Urothelium cell line (cell line): ENCODE data around the gene CTNNBIP1.

Source experiments
- DNase-seq: peaks from one replicate; pipeline ENCODE4 v3.0.0; 2011; ENCODE audit warnings: low spot score, mixed read lengths
- FAIRE-seq: peaks from 2 replicates; lab custom pipeline; 2011; peaks lifted over from hg19 to GRCh38; lab: Jason Lieb, UNC

Gene CTNNBIP1

DNA sequence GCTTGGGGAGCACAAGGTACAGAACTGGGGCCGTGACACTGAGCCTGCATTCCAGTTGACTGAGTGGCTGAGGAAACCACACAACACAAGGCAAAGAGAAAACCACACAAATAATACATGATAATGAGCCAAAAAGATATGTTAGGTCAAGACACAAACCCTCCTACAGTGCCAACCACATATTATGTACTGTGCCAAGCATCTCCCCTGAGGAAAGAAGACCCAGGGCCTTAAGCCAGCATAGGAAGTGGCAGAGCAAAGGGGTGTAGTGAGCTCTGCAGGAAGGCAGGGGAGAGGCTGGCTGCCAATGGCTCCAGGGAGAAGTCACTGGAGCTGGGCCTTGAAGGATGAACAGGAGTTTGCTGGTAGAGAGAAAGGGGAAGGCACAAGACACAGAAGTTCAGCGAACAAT lies 28.2 kb downstream of the CTNNBIP1 start:
- DNase-seq, result peak; percentile 80
- peak; percentile 91 for FAIRE-seq

DNA sequence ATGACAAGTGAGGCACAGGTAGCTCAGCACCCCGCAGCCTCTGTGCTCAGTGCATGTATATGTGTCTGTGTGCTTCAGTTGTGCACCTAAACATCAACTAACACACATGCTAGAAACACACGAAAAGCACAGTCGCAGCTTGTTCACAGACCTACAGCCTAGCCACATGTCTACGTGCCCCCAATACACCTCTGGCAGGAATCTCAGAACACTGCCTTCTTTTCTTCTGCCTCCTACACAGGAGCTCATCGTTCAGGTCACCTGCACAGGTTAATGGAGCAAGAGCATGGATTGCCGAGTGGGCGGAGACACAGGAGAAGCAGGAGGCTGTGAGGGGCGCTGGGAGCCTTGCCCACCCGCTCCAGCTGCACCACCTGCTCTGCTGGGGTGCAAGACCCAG lies 31.7 kb downstream of the CTNNBIP1 start:
- no peak for DNase-seq
- FAIRE-seq, result no peak

DNA sequence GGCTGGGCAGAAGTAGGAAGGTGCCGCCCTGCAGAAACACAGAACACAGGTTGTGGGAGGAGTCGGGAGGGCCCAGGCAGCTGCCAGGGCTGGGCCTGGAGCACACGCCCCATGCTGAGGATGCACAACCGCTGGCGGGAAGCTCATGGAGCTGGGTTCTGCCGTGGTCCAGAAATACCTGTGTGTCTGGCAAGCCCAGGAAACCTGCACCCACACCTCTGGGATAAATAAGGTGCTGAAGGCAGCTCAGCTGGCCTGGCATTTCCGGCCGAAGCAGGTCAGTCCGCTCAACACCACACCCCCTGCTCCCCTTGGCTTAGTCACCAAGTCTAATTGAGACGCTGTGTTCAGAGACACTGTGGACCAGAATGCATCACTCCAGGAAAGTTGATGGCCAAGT lies 32.1 kb downstream of the CTNNBIP1 start:
- FAIRE-seq, result no peak
- DNase-seq, result no peak

DNA sequence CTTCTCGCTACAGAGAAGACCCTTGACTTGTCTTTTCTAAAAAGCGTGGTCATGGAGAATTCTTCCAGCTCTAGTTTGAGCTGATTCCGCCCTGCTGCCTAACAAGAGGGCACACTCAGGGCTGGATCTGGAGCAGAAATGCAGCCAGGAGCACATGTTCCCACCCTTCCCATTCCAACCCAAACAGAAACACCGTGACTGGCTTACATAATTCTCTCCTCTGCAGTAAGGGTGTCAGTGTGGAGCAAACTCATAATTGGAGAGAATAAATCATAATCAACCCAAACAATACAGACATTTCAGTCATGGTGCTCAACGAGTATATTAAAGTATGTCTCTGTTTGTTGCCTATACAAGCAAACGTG lies 34.5 kb downstream of the CTNNBIP1 start:
- FAIRE-seq (no peak), DNase-seq (no peak)

DNA sequence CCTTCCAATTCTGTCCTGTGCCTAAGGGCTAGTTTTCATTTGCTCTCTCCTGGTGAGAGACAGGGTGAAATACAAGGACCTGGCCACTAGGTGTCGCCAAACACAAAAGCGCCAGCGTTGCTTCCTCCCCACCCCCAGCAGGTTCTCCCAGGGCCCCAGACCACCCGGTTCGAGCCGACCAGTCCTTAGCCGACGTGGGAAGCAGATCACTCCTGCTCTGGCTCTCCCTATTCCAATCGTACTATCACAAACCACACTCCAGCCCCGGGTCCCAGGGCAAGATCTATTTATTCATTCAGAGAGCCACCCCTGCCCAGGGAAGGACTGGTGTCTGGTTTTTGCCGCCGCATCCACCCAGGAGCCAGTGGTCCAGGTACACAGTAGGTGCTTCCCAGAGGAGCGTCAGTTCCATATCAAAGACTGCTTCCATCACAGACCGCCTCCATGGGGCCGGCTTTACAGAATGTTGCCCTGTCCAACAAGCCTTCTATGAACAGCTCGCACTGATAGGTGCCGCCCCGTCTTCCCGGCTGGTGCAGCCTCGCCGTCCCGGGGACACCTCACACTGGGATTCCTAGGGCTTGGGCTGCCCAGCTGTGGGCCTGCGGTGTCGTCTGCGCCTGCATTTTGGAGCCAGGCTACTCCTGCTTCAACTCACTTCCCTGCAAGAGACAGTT lies 35.0 kb downstream of the CTNNBIP1 start:
- FAIRE-seq (no peak), DNase-seq (peak; percentile 88)

DNA sequence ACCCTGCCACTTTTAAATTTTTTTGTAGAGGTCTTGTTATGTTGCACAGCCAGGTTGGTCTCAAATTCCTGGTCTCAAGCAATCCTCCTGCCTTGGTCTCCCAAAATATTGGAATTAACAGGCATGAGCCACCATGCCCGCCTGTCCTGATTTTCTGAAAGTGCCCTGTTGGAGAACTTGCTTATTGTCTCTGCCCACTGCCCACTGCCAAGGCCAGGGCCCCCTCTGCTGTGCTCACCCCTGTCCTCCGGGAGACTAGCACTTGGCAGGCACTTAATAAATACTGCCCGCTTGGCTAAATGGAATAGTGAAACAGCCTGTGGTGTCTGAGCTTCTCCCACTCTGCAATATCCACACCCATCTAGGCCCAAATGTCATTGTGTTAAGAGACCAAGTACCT lies 35.7 kb downstream of the CTNNBIP1 start:
- FAIRE-seq, result no peak

DNA sequence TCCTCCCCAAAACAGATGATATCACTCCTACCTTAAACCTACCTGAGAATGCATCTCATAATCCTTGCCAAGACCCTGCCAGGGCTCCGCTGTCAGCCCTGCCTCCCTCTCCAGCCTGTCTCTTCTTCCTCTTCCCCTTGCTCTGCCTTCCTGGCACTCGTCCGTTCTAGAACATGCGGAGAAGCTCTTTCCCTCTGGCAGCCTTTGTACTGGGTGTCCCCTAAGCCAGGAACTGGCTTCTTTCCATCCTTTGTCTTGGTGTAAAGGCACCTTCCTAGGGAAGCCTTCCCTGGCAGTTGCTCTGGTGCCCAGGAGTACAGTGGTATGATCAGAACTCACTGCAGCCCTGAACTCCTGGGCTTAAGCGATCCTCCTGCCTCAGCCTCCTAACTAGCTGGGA lies 36.1 kb downstream of the CTNNBIP1 start:
- FAIRE-seq (no peak), DNase-seq (no peak)

More for the DNA sequence above, 35.7 kb downstream of the CTNNBIP1 start:
- no peak for DNase-seq

DNA sequence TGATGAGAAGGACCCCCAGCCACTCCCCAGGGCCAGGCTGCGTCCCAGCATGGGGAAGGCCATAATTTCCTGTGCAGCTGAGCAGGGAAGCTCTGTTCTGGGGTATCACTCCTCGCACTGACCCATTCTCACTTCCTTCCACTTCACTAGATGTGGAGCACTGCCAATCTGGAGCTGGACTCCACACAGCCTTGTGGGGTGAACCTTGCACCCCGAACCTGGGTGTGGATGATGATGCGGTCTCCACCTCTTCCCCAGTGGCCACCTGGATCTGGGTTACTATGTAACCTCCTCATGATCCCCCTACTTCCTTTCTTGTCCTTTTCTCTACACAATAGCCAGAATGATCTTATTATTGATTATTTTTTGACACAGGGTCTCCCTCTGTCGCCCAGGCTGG lies 36.7 kb downstream of the CTNNBIP1 start:
- DNase-seq (no peak), FAIRE-seq (no peak)

DNA sequence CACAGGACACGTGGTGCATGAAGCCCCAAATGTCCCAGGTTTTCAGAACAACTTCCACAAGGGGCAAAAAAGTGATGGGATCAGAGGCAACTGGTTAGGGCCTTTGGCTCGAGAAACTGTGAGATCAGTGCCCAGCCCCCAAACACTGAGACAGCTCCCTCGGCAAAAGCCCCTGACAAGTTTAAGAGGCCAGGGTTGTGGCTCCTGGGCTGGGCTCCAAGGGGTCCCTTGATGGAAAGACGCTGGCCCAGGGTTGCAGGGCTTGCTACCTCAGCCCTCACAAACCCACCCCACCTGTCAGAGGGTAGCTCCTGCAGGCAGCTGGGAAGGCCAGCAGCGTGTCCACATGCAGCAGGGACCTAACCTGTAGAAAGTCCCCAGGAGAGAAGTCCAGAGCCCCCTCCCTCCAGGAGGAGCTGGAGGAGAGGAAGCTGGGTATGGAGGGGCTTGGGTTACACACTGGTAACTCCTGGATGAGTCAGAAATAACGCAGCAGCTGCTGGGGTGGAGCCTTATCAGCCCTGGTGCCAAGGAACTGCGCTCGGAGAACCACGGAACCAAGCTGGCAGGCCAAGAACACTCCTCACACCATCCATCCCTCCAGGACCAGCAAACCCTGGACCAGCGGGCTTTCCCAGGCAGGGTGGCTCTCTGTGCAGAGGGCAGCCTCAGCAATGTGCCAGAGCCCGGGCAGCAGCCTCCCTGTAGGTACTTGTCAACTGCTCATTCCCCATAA lies 37.5 kb downstream of the CTNNBIP1 start:
- no peak for DNase-seq

DNA sequence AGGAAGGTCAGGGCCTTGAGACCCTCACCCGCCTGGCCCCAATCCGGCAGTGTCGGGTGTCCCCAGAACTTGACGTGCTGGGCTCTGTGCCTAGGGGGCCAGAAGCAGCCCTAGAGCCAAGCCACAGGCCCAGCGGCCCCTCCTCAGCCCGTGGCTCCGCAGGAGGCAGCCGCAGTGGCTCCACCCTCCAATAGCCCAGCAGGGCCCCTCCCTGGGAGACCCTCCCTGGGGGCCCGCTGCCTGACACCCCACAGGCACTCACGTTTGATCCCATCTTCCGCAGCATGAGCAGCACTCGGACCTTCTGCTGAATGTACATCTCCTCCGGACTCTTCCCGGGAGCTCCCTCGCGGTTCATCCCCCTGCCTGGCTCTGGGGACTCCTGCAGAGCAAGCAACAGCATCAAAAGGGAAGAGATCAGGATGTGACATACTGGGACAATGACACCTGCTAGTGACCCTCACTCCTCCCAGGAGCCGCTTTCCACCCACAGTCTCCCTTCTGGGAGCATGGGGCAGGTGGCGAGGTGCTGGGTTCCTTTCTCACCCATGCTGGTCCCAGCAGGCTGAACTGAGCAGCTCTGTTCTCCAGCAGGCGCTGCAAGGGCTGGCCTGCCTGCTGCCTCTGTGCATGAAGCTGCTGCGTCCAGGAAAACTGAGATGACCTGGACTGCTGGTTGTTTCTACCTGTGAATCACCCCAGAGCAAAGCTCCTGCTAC lies 38.2 kb downstream of the CTNNBIP1 start:
- DNase-seq (no peak), FAIRE-seq (no peak)

More for the DNA sequence above, 37.5 kb downstream of the CTNNBIP1 start:
- FAIRE-seq, result no peak

DNA sequence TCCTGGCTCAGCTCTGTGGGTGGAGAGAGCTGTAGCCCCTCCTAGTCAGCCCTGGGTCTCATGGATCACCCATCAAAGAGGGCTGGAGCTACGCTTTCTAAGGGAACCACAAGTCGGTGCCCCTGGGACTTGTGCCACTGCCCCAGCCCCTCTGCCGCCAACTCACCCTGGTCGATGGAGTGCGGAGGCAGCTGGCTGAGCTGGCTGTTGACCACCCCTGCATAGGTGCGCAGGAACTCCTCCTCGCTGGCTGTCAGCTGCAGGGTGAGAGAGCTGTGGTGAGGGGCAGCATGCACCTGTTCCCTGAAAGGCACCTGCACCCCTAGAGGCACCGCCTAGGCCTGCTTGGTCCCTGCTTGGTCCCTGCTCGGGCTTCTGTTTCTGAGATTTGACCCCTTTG lies 39.0 kb downstream of the CTNNBIP1 start:
- no peak for FAIRE-seq
- DNase-seq, result no peak

DNA sequence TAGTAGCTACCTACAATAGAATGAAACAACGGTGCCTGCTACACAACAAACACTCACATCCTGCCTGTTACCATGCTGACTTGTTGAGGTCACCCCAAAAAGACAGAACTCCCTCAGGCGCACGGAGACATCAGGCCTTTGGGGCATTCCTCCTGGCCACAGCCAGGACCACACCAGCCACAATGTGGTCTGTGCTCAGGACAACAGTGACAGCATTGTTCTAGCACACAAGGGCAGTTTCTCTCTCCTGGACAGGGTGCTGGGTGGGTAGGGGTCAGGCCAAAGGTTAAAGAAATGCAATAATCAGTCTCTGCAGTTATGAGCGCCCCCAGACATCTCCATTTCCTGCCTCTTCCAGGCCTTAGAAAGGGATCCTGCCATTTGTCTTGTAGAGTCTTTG lies 39.5 kb downstream of the CTNNBIP1 start:
- no peak for DNase-seq
- FAIRE-seq, result no peak

DNA sequence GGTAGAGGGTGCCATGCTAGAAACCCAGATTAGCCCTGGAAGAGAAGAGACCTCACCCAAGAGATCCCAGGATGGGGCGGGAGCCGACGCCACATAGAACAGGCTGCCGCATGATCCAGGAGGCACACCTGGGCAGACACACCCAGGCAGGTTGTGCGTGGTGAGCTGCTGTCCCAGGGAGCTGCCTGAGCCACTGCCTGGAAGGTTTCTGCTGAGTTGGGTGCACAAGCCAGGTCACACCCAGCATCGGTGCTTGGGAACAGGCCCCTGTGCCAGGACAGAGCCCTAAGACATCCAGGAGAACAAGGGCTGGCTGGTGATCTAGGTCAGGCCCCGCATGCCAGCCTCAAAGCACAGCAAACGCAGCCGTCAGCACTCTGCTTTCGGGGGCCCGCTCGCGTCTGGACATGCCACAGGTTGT lies 40.2 kb downstream of the CTNNBIP1 start:
- FAIRE-seq, result no peak

DNA sequence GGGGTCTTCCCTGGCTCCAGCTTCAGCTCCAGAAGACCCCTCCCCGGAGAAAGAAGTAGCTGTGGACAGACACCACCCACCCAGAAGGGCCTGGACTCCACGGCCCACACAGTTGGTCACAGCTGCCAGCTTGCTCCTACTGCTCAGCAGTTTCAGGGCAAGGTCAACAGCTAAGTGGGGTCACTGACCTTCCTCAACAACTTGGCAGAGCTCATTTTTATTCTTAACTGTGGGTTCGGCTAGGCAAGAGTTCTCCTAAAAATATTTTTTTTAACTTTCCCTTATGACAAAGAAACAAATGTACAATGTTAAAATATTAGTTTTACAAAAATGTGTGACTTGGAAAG lies 41.9 kb downstream of the CTNNBIP1 start:
- FAIRE-seq (no peak), DNase-seq (no peak)

More for the DNA sequence above, 40.2 kb downstream of the CTNNBIP1 start:
- DNase-seq, result no peak

DNA sequence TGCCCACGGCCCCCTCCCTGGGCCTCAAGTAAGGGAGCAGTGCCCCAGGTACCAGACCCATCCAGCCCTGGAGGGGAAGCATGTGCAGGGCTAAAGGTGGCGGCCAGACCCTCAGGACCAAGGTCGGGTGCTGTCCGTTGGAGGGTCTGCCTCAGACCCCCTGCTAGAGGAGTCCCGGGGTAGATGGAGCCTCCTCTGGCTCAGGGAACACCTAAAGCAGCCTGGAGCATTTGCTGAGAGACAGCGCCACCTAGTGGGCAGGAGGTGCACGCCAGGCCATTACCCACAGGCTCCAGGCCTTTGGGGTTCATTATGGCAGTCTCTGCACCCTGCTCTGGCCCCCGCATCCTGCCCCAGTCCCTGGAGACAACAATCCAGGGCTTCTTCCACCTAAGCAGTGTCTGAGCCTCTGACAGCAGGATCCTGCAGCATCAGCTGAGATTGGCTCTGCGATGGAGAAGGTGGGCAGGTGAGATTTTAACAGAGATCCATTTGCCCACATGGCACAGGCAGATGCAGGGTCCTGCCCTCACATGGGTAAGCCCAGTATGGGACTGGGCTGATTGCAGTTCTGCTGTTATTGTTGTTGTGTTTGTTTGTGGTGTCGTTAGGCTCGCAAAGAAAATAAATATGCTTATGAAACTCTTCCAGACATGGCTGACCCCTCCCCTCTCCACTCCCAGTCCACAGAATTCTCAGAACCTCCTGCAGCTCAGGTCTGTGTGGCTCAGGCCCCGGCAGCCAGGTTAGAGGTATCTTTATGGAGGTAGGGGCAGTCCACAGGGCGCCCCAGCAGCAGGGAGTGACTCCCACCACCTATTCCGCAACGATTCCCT lies 42.4 kb downstream of the CTNNBIP1 start:
- DNase-seq (peak; percentile 82), FAIRE-seq (peak; percentile 42)

DNA sequence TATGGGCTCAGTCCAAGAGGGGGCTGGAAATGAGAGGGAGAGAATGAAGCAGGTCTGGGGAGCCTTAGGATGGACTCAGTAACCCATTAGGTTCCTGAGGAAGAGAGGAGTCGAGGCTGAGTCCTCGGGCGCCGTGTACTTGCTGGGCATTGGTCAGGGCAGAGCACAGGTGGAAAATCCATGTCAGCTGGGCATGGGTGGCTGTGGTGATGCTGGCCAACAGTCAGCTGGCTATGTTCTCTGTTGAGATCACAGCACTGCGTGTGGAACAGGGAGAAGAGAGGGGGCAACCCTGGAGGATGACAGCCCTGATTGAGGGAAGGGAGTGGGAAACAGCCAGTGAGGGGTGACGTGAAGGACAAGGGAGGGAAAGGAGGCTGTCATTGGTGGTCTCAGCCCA lies 43.2 kb downstream of the CTNNBIP1 start:
- no peak for DNase-seq
- no peak for FAIRE-seq

DNA sequence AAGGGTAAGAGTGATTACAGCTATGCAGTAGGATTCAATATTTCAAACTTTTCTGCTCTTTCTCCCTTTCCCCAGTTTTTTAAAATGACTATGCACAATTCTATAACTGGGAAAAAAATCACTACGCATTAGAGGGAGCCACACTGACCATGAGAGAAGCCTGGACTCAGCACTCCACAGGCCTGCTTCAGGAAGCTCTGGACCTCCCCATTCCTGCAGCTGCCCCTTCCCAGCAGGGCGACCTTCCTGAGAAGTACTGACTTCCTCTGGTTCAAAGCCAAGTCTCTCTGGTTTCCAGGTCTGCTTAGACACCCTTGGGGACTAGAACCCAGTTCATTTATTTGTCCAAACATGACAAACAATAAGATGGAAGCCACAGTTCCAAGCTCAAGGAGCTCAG lies 44.3 kb downstream of the CTNNBIP1 start:
- no peak for FAIRE-seq
- DNase-seq, result no peak

DNA sequence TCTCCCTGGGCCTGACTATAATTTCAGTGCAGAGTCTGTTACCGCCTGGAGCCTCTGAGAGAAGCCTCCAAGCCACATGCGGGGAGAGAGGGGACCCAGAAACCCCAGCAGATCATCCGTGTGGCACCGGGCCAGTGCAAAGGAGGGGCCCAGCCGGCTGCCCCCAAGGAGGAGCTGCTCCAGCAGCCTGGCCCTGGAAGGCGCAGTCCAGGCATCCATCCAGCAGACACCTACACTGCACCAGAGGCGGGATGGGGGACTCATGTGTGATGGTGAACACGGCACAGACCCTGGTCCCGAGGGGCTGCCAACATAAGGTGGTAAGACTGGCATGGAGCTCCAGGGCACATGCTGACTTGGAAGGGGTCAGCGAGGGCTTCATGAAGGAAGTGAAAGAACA lies 46.7 kb downstream of the CTNNBIP1 start:
- no peak for FAIRE-seq
- no peak for DNase-seq

DNA sequence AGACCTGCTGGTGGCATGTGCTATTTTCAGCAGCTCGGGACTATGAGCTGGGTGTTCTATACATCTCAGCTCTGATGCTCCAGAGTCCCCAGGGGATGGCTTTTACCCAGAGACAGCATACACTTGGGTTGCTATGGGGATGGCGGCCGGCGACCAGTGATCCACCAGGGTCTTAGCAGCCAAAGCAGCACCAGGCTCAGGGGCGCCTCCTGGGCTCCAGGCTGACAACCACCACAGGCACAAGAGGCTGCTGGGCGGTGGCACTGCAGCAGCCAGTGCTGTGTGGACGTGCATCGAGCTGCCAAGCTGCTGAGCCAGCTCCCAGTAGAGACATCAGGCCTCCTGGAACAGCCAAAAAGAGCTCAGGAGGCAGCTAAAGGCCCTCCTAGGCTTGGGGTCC lies 48.7 kb downstream of the CTNNBIP1 start:
- FAIRE-seq, result no peak
- no peak for DNase-seq

DNA sequence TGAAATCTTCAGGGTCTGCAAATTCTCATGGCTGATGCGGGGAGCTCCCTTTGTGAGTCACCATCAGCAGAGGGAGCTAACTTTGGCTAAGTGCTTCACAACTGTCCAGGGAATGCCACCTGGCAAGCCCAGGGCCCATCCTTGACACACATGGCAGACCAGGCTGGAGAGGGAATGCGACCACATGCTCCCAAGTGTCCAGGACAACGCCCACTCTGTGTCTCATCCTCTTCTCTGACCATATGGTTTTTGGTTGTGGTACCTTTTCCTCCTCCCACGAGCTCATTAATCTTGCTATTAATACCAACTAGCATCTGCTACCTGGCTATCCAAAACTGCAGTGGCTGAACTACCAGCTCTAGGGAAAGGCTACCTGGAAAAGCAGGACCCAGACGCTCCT lies 49.2 kb downstream of the CTNNBIP1 start:
- FAIRE-seq (no peak), DNase-seq (no peak)
